IMR-90 (cell line): ENCODE measurements around the gene S100A13. TPM values are rescaled to one million over a fixed set of nuclear protein-coding genes. Genes with fewer than 3 reads are reported as not detected.

ENCODE experiments used
- ATAC-seq: fragments of 200-7000 bp; cut with Tn5 transposase; 2 replicates; pipeline ENCODE4 v1.9.1; 2020; ENCODE audit warnings: low read depth, mild to moderate bottlenecking, moderate library complexity
- BruUV-seq: library from RNA; stranded (reverse); fragments of 400-500 nt; replicated peaks from 2 replicates; lab custom pipeline; 2021; lab: Mats Ljungman, UMichigan
- CTCF ChIA-PET: fragments of 300-600 bp; formaldehyde crosslinking; extraction: SDS; loops from one replicate; lab custom pipeline; 2021; ENCODE audit warnings: antibody characterized with exemption; lab: Yijun Ruan, JAX
- POLR2A ChIA-PET: fragments of 300-600 bp; sonication (Branson Sonifier 250); formaldehyde crosslinking; loops from one replicate; lab custom pipeline; 2022; ENCODE audit warnings: antibody characterized with exemption; ENCODE audit not compliant: unreplicated experiment; lab: Charles Lee
- DNase-seq: peaks from one replicate; pipeline ENCODE4 v3.0.0; 2013
- H2AFZ ChIP-seq: replicated peaks from 2 replicates; pipeline ENCODE3; 2013; ENCODE audit warnings: low read length, mild to moderate bottlenecking; ENCODE audit not compliant: poor library complexity
- H2AK5ac ChIP-seq: 2 replicates; pipeline ENCODE4 v1.6.1; 2013; ENCODE audit warnings: low read depth, low read length, inconsistent platforms
- H2AK9ac ChIP-seq: replicated peaks from 2 replicates; pipeline ENCODE3; 2013; ENCODE audit warnings: mild to moderate bottlenecking, low read depth, low read length, moderate library complexity; ENCODE audit not compliant: poor library complexity
- H2BK120ac ChIP-seq: 2 replicates; pipeline ENCODE4 v1.6.1; 2013; ENCODE audit warnings: low read depth, low read length, inconsistent platforms
- H2BK15ac ChIP-seq: 3 replicates; pipeline ENCODE4 v1.6.1; 2013; ENCODE audit warnings: low read depth, low read length, inconsistent platforms
- H2BK20ac ChIP-seq: 2 replicates; pipeline ENCODE4 v1.6.1; 2013; ENCODE audit warnings: low read depth, mild to moderate bottlenecking, inconsistent platforms, low read length, moderate library complexity
- H2BK5ac ChIP-seq: 2 replicates; pipeline ENCODE4 v1.6.1; 2013; ENCODE audit warnings: mild to moderate bottlenecking, low read depth, low read length, inconsistent platforms; ENCODE audit not compliant: poor library complexity, severe bottlenecking
- H3K14ac ChIP-seq: replicated peaks from 2 replicates; pipeline ENCODE4 v1.6.1; 2013; ENCODE audit warnings: low read depth, low read length, inconsistent platforms
- H3K18ac ChIP-seq: 2 replicates; pipeline ENCODE4 v1.6.1; 2013; ENCODE audit warnings: low read depth, low read length, control low read depth
- H3K23ac ChIP-seq: 2 replicates; pipeline ENCODE4 v1.6.1; 2013; ENCODE audit warnings: low read depth, low read length, inconsistent platforms
- H3K27ac ChIP-seq: 2 replicates; pipeline ENCODE4 v1.5.1; 2013; ENCODE audit warnings: mild to moderate bottlenecking, control low read depth, low read length; ENCODE audit not compliant: insufficient read depth
- H3K27me3 ChIP-seq: 2 replicates; pipeline ENCODE4 v1.6.1; 2013; ENCODE audit warnings: low read length; ENCODE audit not compliant: control insufficient read depth, insufficient read depth
- H3K36me3 ChIP-seq: 2 replicates; pipeline ENCODE4 v1.6.1; 2013; ENCODE audit warnings: low read length, mixed read lengths; ENCODE audit not compliant: control insufficient read depth, insufficient read depth
- H3K4ac ChIP-seq: 2 replicates; pipeline ENCODE4 v1.6.1; 2013; ENCODE audit warnings: low read depth, low read length, inconsistent platforms
- H3K4me1 ChIP-seq: 2 replicates; pipeline ENCODE4 v1.6.1; 2013; ENCODE audit warnings: low read length, mixed read lengths; ENCODE audit not compliant: control insufficient read depth, insufficient read depth
- H3K4me2 ChIP-seq: 2 replicates; pipeline ENCODE4 v1.6.1; 2013; ENCODE audit warnings: low read depth, mild to moderate bottlenecking, control low read depth, low read length, moderate library complexity
- H3K4me3 ChIP-seq: 2 replicates; pipeline ENCODE4 v1.5.1; 2013; ENCODE audit warnings: low read depth, mild to moderate bottlenecking, control low read depth, low read length, moderate library complexity; ENCODE audit not compliant: insufficient read depth
- H3K56ac ChIP-seq: 2 replicates; pipeline ENCODE4 v1.6.1; 2013; ENCODE audit warnings: low read length, inconsistent platforms; ENCODE audit not compliant: insufficient read depth; ENCODE audit errors: extremely low read depth
- H3K79me1 ChIP-seq, 2 experiments: 2 replicates each; pipeline ENCODE4 v1.6.1; 2013; ENCODE audit warnings: low read length in 2 of 2, inconsistent platforms in 1 of 2, low read depth in 1 of 2
- H3K9ac ChIP-seq: 2 replicates; pipeline ENCODE4 v1.6.1; 2013; ENCODE audit warnings: low read depth, low read length, control low read depth
- H3K9me1 ChIP-seq: 2 replicates; pipeline ENCODE4 v1.6.1; 2013; ENCODE audit warnings: low read length, inconsistent platforms; ENCODE audit not compliant: insufficient read depth
- H3K9me3 ChIP-seq: 2 replicates; pipeline ENCODE4 v1.6.1; 2013; ENCODE audit warnings: low read length; ENCODE audit not compliant: control insufficient read depth, insufficient read depth
- H4K20me1 ChIP-seq: 2 replicates; pipeline ENCODE4 v1.6.1; 2013; ENCODE audit warnings: low read length, inconsistent platforms; ENCODE audit not compliant: insufficient read depth
- H4K5ac ChIP-seq: 2 replicates; pipeline ENCODE4 v1.6.1; 2013; ENCODE audit warnings: mild to moderate bottlenecking, low read depth, low read length, control low read depth
- H4K8ac ChIP-seq, 2 experiments: 2 replicates each; pipeline ENCODE4 v1.6.1; 2013; ENCODE audit warnings: low read depth in 2 of 2, low read length in 2 of 2, control low read depth in 1 of 2, inconsistent platforms in 1 of 2
- H4K91ac ChIP-seq: 2 replicates; pipeline ENCODE4 v1.6.1; 2013; ENCODE audit warnings: low read depth, low read length, inconsistent platforms; ENCODE audit not compliant: insufficient read depth
- CEBPB ChIP-seq: IDR thresholded peaks from 2 replicates; pipeline ENCODE4 v1.6.1; 2012; ENCODE audit warnings: low read depth, low read length, improper control_type of control experiment
- CTCF ChIP-seq: conservative IDR thresholded peaks from 2 replicates; pipeline ENCODE4 v1.5.1; 2012; ENCODE audit warnings: mild to moderate bottlenecking, low read depth, low read length, improper control_type of control experiment
- MAFK ChIP-seq: IDR thresholded peaks from 2 replicates; pipeline ENCODE4 v1.6.1; 2012; ENCODE audit warnings: low read depth, low read length, improper control_type of control experiment
- MAZ ChIP-seq: IDR thresholded peaks from 2 replicates; pipeline ENCODE4 v1.6.1; 2012; ENCODE audit warnings: low read depth, mild to moderate bottlenecking, low read length, improper control_type of control experiment, moderate library complexity, borderline replicate concordance
- MXI1 ChIP-seq: IDR thresholded peaks from 2 replicates; pipeline ENCODE4 v1.6.1; 2012; ENCODE audit warnings: low read depth, mild to moderate bottlenecking, low read length, moderate library complexity, borderline replicate concordance
- NFE2L2 ChIP-seq: fragments of 150-350 bp; IDR thresholded peaks from 2 replicates; pipeline ENCODE4 v1.6.1; 2016; ENCODE audit warnings: low read depth, mild to moderate bottlenecking, low read length
- POLR2A ChIP-seq: IDR thresholded peaks from 2 replicates; pipeline ENCODE4 v1.6.1; 2012; ENCODE audit warnings: mild to moderate bottlenecking, low read depth, low read length
- RAD21 ChIP-seq: IDR thresholded peaks from 2 replicates; pipeline ENCODE4 v1.6.1; 2012; ENCODE audit warnings: low read length, improper control_type of control experiment
- RCOR1 ChIP-seq: IDR thresholded peaks from 2 replicates; pipeline ENCODE4 v1.6.1; 2012; ENCODE audit warnings: mild to moderate bottlenecking, low read length, improper control_type of control experiment; ENCODE audit not compliant: insufficient replicate concordance
- RFX5 ChIP-seq: IDR thresholded peaks from 2 replicates; pipeline ENCODE4 v1.8.0; 2012; ENCODE audit warnings: low read depth, mild to moderate bottlenecking, low read length, moderate library complexity
- SMC3 ChIP-seq: fragments of 150-350 bp; IDR thresholded peaks from 2 replicates; pipeline ENCODE4 v1.6.1; 2016; ENCODE audit warnings: low read depth, mild to moderate bottlenecking, antibody characterized with exemption, low read length, moderate library complexity
- USF2 ChIP-seq: fragments of 150-350 bp; IDR thresholded peaks from 2 replicates; pipeline ENCODE4 v1.6.1; 2017; ENCODE audit warnings: mild to moderate bottlenecking, antibody characterized with exemption, low read length, low read depth
- WGBS, 2 experiments: methylation state at CpG; one replicate each; pipeline versions ENCODE4 v1.1.5 to v1.1.7; 2013; ENCODE audit warnings: missing lambda C conversion rate in 2 of 2; ENCODE audit not compliant: insufficient read length in 1 of 2; ENCODE audit errors: extremely low coverage in 2 of 2; 5-methylcytosine and 5-hydroxymethylcytosine counted together
- dilution Hi-C: fragments of 300-500 bp; cut with HindIII; formaldehyde crosslinking; loops from one replicate; pipeline ENCODE4 v1.14.3; 2018; ENCODE audit warnings: low sequenced_read_pairs; ENCODE audit not compliant: unreplicated experiment
- in situ Hi-C: fragments of 300-500 bp; cut with MboI; formaldehyde crosslinking; loops from 3 replicates; pipeline ENCODE4 v1.14.3; 2019; ENCODE audit warnings: low sequenced_read_pairs, inconsistent platforms, mixed read lengths
- intact Hi-C: fragments of 100-400 bp; cut with micrococcal nuclease; formaldehyde crosslinking; loops from 2 replicates; pipeline ENCODE4 v1.10.0; 2022
- polyA plus RNA-seq, 3 experiments: library from polyadenylated mRNA; depleted of rRNA; stranded (reverse); fragments of >200 nt; gene quantifications; 2 replicates each; pipeline ENCODE4 v1.2.3, GENCODE V29; 2012; ENCODE audit warnings: low replicate concordance in 1 of 3
- total RNA-seq: library from RNA; depleted of rRNA; stranded (reverse); fragments of >200 nt; gene quantifications from 2 replicates; pipeline ENCODE4 v1.2.3, GENCODE V29; 2012

S100A13 gene
- total and polyA plus RNA-seq, 2 of the 4 experiments (the other 2 are of a cell fraction), result 122 to 468 TPM

GRCh38 chr1:153643816-153644215 lies 16.5 kb upstream of the S100A13 start (continued):
- no peak for TF ChIP-seq CTCF

- H2AK5ac ChIP-seq, result no peak overlapping the region
- H2BK20ac ChIP-seq, result no peak overlapping the region
- no peaks in the 10 kb centered on the region for H3K9me3 ChIP-seq
- H3K27ac ChIP-seq, result no peak overlapping the region
- H4K20me1 ChIP-seq, result peaks cover 16% of the 10 kb centered on the region
- H3K79me1 ChIP-seq, result peaks cover 27 to 67% of the 10 kb centered on the region in 2 experiments
- H3K56ac ChIP-seq, result no peak overlapping the region
- no peak overlapping the region for H4K91ac ChIP-seq
- no peak overlapping the region for H2BK120ac ChIP-seq
- ATAC-seq (no peak), DNase-seq (no peak)
- H3K4me2 ChIP-seq, result no peak overlapping the region
- H2BK15ac ChIP-seq, result no peak overlapping the region
- no peak overlapping the region for H2AFZ ChIP-seq
- in situ Hi-C loops, result loop anchor here (10.0 kb wide), 1 partner anchor 128 kb away; no protein-coding TSS in a partner anchor
- peaks cover 5% of the 10 kb centered on the region for H3K9me1 ChIP-seq
- no peaks in the 10 kb centered on the region for H3K27me3 ChIP-seq
- H4K8ac ChIP-seq, result no peak overlapping the region
- no CpG with 5 or more reads among the region's 11 CpGs for WGBS, 2 experiments
- CTCF ChIA-PET, result interaction anchor here (1.5 kb wide), 1 partner anchor 16 kb away, joined by 7 read pairs; the partner anchor contains the start of gene S100A13
- POLR2A ChIA-PET, result interaction anchor here (3.3 kb wide), 1 partner anchor 9 kb away, joined by 14 read pairs; the partner anchor contains the start of gene CHTOP
- no peak for TF ChIP-seq RCOR1
- TF ChIP-seq CTCF, result no peak
- TF ChIP-seq NFE2L2, result no peak
- TF ChIP-seq POLR2A, result no peak
- TF ChIP-seq MXI1, result no peak
- TF ChIP-seq CEBPB, result no peak
- TF ChIP-seq USF2, result no peak
- TF ChIP-seq MAFK, result no peak
- no peak for TF ChIP-seq MAZ
- TF ChIP-seq RFX5, result no peak
- TF ChIP-seq SMC3, result no peak
- no peak for TF ChIP-seq RAD21
- H3K23ac ChIP-seq, result no peak overlapping the region
- H3K4ac ChIP-seq, result no peak overlapping the region
- H3K18ac ChIP-seq, result no peak overlapping the region
- BruUV-seq, result no TSS peak
- H4K5ac ChIP-seq, result no peak overlapping the region
- no peak overlapping the region for H3K14ac ChIP-seq
- peaks cover 57% of the 10 kb centered on the region for H3K36me3 ChIP-seq
- H3K9ac ChIP-seq, result no peak overlapping the region
- no peak overlapping the region for H3K4me3 ChIP-seq
- no peak overlapping the region for H2BK5ac ChIP-seq
- no peak overlapping the region for H2AK9ac ChIP-seq
- no peaks in the 10 kb centered on the region for H3K4me1 ChIP-seq
- intact Hi-C loops, result no loop called here
- dilution Hi-C loops, result no loop called here
Measured at GRCh38 chr1:153643100-153643499, 15.8 kb upstream of the S100A13 start.
